ENCODE data around the gene SGK1.
"Not testable (repeated sequence)": the region's sequence is repeated elsewhere in the genome, so short reads cannot be mapped to it uniquely, and the experiment has no call there.

Gene SGK1

DNA sequence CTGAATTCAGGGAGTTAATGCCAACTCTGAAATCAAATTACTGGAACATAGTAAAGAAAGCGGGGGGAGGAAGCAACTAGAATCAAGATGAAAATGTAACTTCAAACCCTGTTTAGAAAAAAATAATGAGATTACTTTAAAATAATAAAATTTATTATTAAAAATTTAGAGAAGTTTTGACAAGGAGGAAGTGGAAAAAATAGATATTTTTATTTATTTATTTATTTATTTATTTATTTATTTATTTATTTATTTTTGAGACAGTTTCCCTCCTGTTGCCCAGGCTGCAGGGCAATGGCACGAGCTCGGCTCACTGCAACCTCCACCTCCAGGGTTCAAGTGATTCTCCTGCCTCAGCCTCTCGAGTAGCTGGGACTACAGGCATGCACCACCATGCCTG, 82.6 kb downstream of the SGK1 start:
- H3K4me2 ChIP-seq (ENCODE audit: low read length); H3K9ac ChIP-seq (ENCODE audit: low read depth, low read length); H3K9me3 ChIP-seq (replicated peaks; ENCODE audit: low read length); H3K4me3 ChIP-seq (ENCODE audit: low read length); H3K27me3 ChIP-seq (ENCODE audit: control insufficient read depth, insufficient read depth, low read length); H3K36me3 ChIP-seq (ENCODE audit: insufficient read depth, low read length): not testable (repeated sequence)
- peaks cover 12% of the 10 kb centered on the region for H3K4me1 ChIP-seq (ENCODE audit: control insufficient read depth, insufficient read depth, low read length)

DNA sequence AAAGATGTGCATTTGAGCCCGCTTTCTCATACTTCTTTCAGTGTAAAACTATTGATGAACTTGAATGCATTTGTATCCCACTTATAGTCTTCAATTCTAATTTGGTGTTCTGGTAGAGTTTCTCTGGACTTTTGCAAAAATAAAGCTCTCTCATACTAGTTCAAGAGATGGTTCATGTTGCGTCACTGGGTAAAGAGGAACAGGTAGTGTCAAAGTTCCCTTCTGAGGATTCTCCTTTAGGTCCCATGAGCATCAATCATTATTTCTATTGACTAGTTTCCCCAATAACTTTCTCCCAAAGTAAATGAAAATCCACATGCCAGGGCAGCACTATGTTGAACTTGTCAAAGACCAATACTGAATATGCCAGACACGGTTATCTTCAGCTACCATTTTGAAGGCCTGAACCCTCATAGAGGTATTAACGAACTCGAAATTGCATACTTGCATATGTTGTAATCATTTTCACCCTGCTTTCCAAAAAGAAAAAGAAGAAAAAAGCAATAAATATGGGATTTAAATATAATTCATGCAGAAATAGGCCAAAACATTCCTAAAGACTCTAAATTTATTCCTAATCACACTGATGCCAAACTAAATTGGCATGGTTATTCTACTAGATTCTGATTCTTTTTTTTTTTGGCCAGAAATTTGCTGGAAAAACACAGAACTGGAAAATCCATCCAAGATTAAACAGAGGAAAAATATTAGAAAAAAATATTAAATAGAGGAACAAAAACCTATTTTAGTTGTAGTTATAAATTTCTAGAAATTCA, 84.5 kb downstream of the SGK1 start:
- peaks cover 12% of the 10 kb centered on the region for H3K4me1 ChIP-seq (ENCODE audit: control insufficient read depth, insufficient read depth, low read length)
- H3K4me2 ChIP-seq (ENCODE audit: low read length), result no peak overlapping the region
- H3K9ac ChIP-seq (ENCODE audit: low read depth, low read length), result no peak overlapping the region
- no peaks in the 10 kb centered on the region for H3K9me3 ChIP-seq (replicated peaks; ENCODE audit: low read length)
- no peak overlapping the region for H3K4me3 ChIP-seq (ENCODE audit: low read length)
- no peaks in the 10 kb centered on the region for H3K27me3 ChIP-seq (ENCODE audit: control insufficient read depth, insufficient read depth, low read length)
- no peaks in the 10 kb centered on the region for H3K36me3 ChIP-seq (ENCODE audit: insufficient read depth, low read length)

DNA sequence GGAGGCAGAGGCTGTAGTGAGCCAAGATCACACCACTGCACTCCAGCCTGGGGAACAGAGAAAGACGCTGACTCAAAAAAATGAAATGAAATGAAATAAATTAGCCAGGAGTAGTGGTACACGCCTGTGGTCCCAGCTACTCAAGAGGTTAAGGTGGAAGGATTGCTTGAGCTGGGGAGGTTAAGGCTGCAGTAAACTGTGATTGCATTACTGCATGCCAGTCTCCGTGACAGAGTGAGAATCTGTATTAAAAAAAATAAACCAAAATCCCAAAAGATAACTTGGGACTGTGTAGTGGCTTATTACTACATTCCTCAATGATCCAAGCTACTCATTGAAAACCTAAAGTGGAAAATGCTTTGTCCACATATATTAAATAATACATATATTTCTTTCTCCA, 87.0 kb downstream of the SGK1 start:
- Histone ChIP-seq H3K27me3 (ENCODE audit: control insufficient read depth, insufficient read depth, low read length) (no peaks in the 10 kb centered on the region), H3K9ac (ENCODE audit: low read depth, low read length) (no peak overlapping the region), H3K9me3 (replicated peaks; ENCODE audit: low read length) (no peaks in the 10 kb centered on the region), H3K4me1 (ENCODE audit: control insufficient read depth, insufficient read depth, low read length) (peaks cover 4% of the 10 kb centered on the region), H3K4me2 (ENCODE audit: low read length) (no peak overlapping the region), H3K36me3 (ENCODE audit: insufficient read depth, low read length) (no peaks in the 10 kb centered on the region), H3K4me3 (ENCODE audit: low read length) (no peak overlapping the region)

DNA sequence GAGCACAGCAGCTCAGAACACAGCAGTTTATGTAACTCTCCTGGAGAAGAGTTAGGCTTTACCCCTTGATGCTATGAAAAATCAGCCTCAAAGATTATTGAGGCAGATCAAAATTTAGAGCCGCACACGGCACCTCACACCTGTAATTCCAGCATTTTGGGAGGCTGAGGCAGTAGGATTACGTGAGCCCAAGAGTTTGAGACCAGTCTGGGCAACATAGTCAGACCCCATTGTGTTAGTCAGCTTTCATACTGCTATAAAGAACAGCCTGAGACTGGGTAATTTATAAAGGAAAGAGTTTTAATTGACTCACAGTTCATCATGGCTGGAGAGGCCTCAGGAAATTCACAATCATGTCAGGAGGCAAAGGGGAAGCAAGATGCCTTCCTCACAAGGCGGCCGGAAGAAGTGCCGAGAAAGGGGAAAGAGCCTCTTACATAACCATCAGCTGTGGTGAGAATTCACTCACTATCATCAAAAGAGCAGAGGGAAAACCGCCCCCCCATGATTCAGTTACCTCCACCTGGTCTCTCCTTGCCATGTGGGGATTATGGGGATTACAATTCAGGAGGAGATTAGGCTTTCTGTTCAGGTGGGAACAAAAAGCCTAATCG, 87.7 kb downstream of the SGK1 start:
- Histone ChIP-seq H3K4me1 (ENCODE audit: control insufficient read depth, insufficient read depth, low read length) (no peaks in the 10 kb centered on the region), H3K9ac (ENCODE audit: low read depth, low read length) (no peak overlapping the region), H3K4me3 (ENCODE audit: low read length) (no peak overlapping the region), H3K36me3 (ENCODE audit: insufficient read depth, low read length) (no peaks in the 10 kb centered on the region), H3K27me3 (ENCODE audit: control insufficient read depth, insufficient read depth, low read length) (no peaks in the 10 kb centered on the region), H3K9me3 (replicated peaks; ENCODE audit: low read length) (no peaks in the 10 kb centered on the region), H3K4me2 (ENCODE audit: low read length) (no peak overlapping the region)

DNA sequence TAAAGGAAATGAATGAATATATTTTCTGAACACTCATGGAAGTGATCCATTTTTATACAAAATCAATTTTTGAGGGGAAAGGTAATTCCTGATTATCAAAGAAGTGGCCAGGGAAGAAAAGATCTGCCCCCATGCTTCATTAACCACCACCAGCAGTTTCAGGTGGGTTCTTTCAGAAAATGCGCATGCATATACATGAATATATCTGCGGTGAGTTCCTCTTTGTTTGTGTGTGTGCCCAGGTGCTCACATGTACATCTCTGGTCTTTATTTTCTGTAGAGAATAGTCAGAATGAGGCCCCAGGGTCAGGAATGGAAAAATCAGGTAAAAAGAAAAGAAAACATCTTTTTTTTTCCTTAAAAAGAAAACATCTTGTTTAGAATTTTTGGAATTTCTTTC, 88.4 kb downstream of the SGK1 start:
- Histone ChIP-seq H3K9ac (ENCODE audit: low read depth, low read length) (no peak overlapping the region), H3K4me1 (ENCODE audit: control insufficient read depth, insufficient read depth, low read length) (no peaks in the 10 kb centered on the region), H3K9me3 (replicated peaks; ENCODE audit: low read length) (no peaks in the 10 kb centered on the region), H3K36me3 (ENCODE audit: insufficient read depth, low read length) (no peaks in the 10 kb centered on the region), H3K4me2 (ENCODE audit: low read length) (no peak overlapping the region), H3K4me3 (ENCODE audit: low read length) (no peak overlapping the region), H3K27me3 (ENCODE audit: control insufficient read depth, insufficient read depth, low read length) (no peaks in the 10 kb centered on the region)

DNA sequence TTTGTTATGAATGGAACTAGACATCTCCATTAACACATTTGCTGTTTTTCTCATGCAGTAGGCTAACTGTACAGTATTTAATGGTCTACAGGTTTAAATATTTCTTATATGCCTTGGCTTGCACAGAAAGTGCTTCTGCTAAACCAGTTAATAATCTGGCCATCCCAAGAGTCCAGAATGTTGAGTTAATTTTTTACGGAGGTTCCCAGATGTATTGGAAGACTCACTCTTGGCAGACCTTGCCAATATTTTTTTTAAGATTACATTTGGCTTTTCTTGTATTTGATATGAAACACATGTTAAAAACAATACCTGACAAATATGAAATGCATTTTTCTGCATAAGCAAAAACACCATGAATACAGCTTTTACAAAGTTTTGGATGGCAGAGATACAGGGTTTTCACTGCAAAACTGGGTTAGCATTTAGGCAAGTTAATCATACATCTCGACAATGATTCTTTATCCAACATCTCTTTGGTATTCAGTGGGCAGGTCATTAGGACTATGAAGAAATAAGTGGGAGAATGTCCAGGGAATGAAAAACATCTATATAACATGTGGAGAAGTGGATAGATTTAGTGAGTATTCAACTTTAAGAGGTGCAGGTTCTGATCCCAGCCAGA, 94.0 kb downstream of the SGK1 start:
- Histone ChIP-seq H3K4me1 (ENCODE audit: control insufficient read depth, insufficient read depth, low read length) (no peaks in the 10 kb centered on the region), H3K9ac (ENCODE audit: low read depth, low read length) (no peak overlapping the region), H3K36me3 (ENCODE audit: insufficient read depth, low read length) (no peaks in the 10 kb centered on the region), H3K9me3 (replicated peaks; ENCODE audit: low read length) (no peaks in the 10 kb centered on the region), H3K4me2 (ENCODE audit: low read length) (no peak overlapping the region), H3K27me3 (ENCODE audit: control insufficient read depth, insufficient read depth, low read length) (no peaks in the 10 kb centered on the region), H3K4me3 (ENCODE audit: low read length) (no peak overlapping the region)

DNA sequence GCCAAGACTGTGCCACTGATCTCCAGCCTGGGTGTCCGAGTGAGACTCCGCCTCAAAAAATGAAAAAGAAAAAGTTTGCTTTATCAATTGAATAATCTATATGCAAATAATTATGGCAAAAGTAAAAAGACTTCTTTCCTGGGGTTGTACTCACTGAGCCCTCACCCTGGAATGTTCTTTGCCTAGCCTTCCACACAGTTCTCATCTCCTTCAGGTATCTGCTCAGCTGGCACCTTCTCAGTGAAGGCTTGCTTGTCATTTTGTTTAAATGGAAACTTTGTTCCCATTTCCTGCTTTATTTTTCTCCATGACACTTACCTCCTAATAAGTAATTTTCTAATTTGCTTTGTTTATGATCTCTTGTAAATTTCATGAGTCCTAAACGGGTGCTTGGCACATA, 96.7 kb downstream of the SGK1 start:
- Histone ChIP-seq H3K27me3 (ENCODE audit: control insufficient read depth, insufficient read depth, low read length) (no peaks in the 10 kb centered on the region), H3K4me2 (ENCODE audit: low read length) (no peak overlapping the region), H3K36me3 (ENCODE audit: insufficient read depth, low read length) (no peaks in the 10 kb centered on the region), H3K9ac (ENCODE audit: low read depth, low read length) (no peak overlapping the region), H3K4me3 (ENCODE audit: low read length) (no peak overlapping the region), H3K4me1 (ENCODE audit: control insufficient read depth, insufficient read depth, low read length) (no peaks in the 10 kb centered on the region), H3K9me3 (replicated peaks; ENCODE audit: low read length) (no peaks in the 10 kb centered on the region)

DNA sequence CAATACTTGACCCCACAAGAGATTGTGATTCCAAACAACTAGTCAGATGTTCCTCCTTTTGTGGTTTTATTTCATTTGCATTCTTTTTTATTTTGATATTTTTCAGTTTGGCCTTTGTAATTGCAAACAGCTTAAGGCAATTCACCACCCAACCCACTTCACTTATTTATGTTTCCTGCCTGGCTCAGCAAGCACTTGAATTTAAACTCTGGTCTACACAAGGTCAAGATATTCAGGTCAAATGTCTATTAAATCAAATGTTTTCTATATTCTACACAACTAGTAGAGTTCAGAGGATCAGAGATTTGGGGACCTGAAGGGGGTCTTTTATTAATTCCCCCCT, 100.1 kb downstream of the SGK1 start:
- Histone ChIP-seq H3K4me1 (ENCODE audit: control insufficient read depth, insufficient read depth, low read length) (no peaks in the 10 kb centered on the region), H3K36me3 (ENCODE audit: insufficient read depth, low read length) (no peaks in the 10 kb centered on the region), H3K4me3 (ENCODE audit: low read length) (no peak overlapping the region), H3K4me2 (ENCODE audit: low read length) (no peak overlapping the region), H3K9ac (ENCODE audit: low read depth, low read length) (no peak overlapping the region), H3K9me3 (replicated peaks; ENCODE audit: low read length) (no peaks in the 10 kb centered on the region), H3K27me3 (ENCODE audit: control insufficient read depth, insufficient read depth, low read length) (no peaks in the 10 kb centered on the region)

DNA sequence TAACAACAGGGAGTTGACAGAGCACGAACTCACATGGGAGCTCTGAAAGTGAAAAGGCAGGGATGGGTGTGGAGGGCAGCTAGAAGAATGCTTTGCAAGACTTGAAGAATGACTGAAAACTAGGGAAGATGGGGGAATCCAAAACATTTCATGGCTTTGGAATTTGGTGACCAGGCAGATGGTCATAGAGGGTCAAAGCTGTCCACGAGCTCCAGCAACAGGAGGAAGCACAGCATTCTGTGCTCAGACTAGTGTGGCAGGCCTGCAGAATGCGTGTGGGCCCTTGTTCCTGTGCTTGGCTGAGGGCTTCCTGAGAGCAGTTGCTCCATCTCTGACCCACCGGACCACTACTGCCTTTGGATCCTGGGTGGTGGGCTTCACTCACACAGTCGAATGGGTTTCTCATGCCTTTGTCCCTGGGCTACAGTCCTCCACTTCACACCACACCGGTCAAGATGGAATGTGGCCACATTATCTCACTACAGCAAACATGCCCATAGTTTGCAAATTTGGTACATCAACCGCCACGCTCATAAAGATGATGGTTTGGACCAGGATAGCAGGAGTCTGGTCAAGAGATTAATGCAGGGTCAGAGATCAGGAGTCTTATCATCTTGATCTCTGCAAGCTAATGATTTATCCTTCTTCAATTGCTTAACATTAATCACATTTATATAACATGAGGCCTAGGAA, 100.7 kb downstream of the SGK1 start:
- Histone ChIP-seq H3K27me3 (ENCODE audit: control insufficient read depth, insufficient read depth, low read length) (no peaks in the 10 kb centered on the region), H3K4me1 (ENCODE audit: control insufficient read depth, insufficient read depth, low read length) (no peaks in the 10 kb centered on the region), H3K9me3 (replicated peaks; ENCODE audit: low read length) (no peaks in the 10 kb centered on the region), H3K36me3 (ENCODE audit: insufficient read depth, low read length) (no peaks in the 10 kb centered on the region), H3K4me3 (ENCODE audit: low read length) (no peak overlapping the region), H3K4me2 (ENCODE audit: low read length) (no peak overlapping the region), H3K9ac (ENCODE audit: low read depth, low read length) (no peak overlapping the region)

DNA sequence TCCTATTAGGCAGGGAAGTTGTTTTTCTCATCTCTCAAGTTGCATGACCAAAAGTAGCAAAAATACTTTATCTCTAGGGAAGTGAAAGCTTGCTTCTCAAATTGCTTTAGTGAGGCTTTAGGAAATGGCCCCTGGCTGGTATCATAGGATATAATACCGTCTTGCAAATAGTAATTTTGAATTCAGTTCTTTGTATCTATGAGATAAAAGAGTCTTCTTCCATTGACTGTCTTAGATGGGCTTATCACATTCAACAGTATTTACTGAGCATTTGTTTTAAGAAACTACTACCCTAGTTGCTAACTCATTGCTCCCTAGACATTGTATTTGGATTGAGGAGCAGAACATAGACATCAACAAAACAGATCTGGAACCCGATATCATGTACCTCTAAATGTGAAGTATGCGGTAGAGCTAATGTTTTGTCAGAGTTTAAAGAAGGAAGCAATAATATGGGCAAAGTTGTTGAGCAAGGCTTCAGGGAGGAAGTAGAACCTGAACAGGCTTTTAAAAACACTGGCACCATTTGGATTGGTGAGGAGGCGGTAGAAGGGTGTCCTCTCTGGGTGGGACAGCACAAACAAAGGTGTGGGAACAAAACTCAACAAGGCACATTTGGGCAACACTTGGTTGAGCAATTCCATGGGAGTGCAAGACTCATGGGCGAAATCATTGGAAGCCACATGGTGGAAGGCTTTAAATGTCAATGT, 101.5 kb downstream of the SGK1 start:
- no peaks in the 10 kb centered on the region for H3K9me3 ChIP-seq (replicated peaks; ENCODE audit: low read length)
- no peak overlapping the region for H3K9ac ChIP-seq (ENCODE audit: low read depth, low read length)
- H3K27me3 ChIP-seq (ENCODE audit: control insufficient read depth, insufficient read depth, low read length), result no peaks in the 10 kb centered on the region
- H3K4me2 ChIP-seq (ENCODE audit: low read length), result no peak overlapping the region
- no peaks in the 10 kb centered on the region for H3K4me1 ChIP-seq (ENCODE audit: control insufficient read depth, insufficient read depth, low read length)
- H3K4me3 ChIP-seq (ENCODE audit: low read length), result no peak overlapping the region
- H3K36me3 ChIP-seq (ENCODE audit: insufficient read depth, low read length), result no peaks in the 10 kb centered on the region

DNA sequence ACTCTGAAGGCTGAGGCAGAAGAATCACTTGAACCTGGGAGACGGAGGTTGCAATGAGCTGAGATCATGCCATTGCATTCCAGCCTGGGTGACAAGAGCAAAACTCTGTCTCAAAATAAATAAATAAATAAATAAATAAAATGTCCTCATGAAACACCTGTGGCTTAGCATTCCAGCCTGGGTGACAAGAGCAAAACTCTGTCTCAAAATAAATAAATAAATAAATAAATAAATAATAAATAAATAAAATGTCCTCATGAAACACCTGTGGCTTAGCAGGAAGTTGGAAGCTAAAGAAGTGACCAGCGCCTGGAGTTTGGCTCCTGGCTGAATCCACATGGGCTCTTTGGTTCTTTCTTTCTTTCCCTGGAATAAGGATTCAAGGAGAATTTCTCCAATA, 104.5 kb downstream of the SGK1 start:
- H3K36me3 ChIP-seq (ENCODE audit: insufficient read depth, low read length); H3K4me2 ChIP-seq (ENCODE audit: low read length); H3K27me3 ChIP-seq (ENCODE audit: control insufficient read depth, insufficient read depth, low read length); H3K4me1 ChIP-seq (ENCODE audit: control insufficient read depth, insufficient read depth, low read length); H3K9ac ChIP-seq (ENCODE audit: low read depth, low read length); H3K4me3 ChIP-seq (ENCODE audit: low read length); H3K9me3 ChIP-seq (replicated peaks; ENCODE audit: low read length): not testable (repeated sequence)

Data from skeletal muscle satellite cell (primary cell).